K562 (cell line): ENCODE measurements around the gene TLE4. TPM values are rescaled to one million over a fixed set of nuclear protein-coding genes. Genes with fewer than 3 reads are reported as not detected.

Experiments used
- CHD7 ChIP-seq: fragments of 200-600 bp; sonication (generic); IDR thresholded peaks from one replicate; pipeline ENCODE4 v1.6.1; 2012; ENCODE audit warnings: mild to moderate bottlenecking, low read depth, low read length, inconsistent platforms
- FOSL1 ChIP-seq: fragments of 200-800 bp; sonication (Bioruptor generic); conservative IDR thresholded peaks from 2 replicates; pipeline ENCODE4 v1.6.1; 2016; ENCODE audit warnings: missing genetic modification characterization, missing compliant biosample characterization
- MAFK ChIP-seq: IDR thresholded peaks from 2 replicates; pipeline ENCODE4 v1.6.1; 2011; ENCODE audit warnings: low read length, improper control_type of control experiment
- SP2 ChIP-seq: IDR thresholded peaks from 2 replicates; pipeline ENCODE4 v1.6.1; 2011; ENCODE audit warnings: mild to moderate bottlenecking, low read depth, low read length, moderate library complexity; ENCODE audit not compliant: poor library complexity, severe bottlenecking; ENCODE audit errors: extremely low read depth
- ZNF146 ChIP-seq: IDR thresholded peaks from one replicate; pipeline ENCODE4 v1.6.1; 2018; ENCODE audit warnings: missing compliant biosample characterization; ENCODE audit not compliant: unreplicated experiment
- ZNF23 ChIP-seq: fragments of 250-450 bp; sonication (Bioruptor Pico); IDR thresholded peaks from 2 replicates; pipeline ENCODE4 v1.4.0; 2020; ENCODE audit warnings: mild to moderate bottlenecking
- ZNF75A ChIP-seq: fragments of 450-650 bp; formaldehyde crosslinking; IDR thresholded peaks from 2 replicates; pipeline ENCODE4 v1.4.0; 2020; ENCODE audit warnings: mild to moderate bottlenecking
- ZSCAN29 ChIP-seq: fragments of 450-650 bp; IDR thresholded peaks from 2 replicates; pipeline ENCODE4 v1.6.1; 2017
- polyA plus RNA-seq, 8 experiments: library from polyadenylated mRNA; depleted of rRNA in 4 of 8; stranded (reverse) in 5 of 8; unstranded in 3 of 8; fragments of >200 nt; fragmentation: Nextera tagmentation in 2 of 8; fragmentation: Illumina TruSeq in 1 of 8; extraction: Ambion mirVana in 2 of 8; extraction: Trizol in 1 of 8; gene quantifications; 2 replicates each; pipeline versions ENCODE4 v1.2.1 to v1.2.3, GENCODE V29; 2011 to 2014; ENCODE audit warnings: inconsistent platforms in 1 of 8, missing spikeins in 1 of 8
- total RNA-seq, 7 experiments: library from RNA; depleted of rRNA in 6 of 7; stranded (reverse); fragments of >200 nt in 6 of 7; fragmentation: Illumina TruSeq in 2 of 7; extraction: Trizol in 2 of 7; gene quantifications; 2 replicates each; pipeline versions ENCODE4 v1.2.1 to v1.2.3, GENCODE V29; 2011 to 2021; ENCODE audit warnings: low replicate concordance in 1 of 7
- TF ChIP-seq, protein P1 (sequence below), 3 experiments: fragments of 200-800 bp in 1 of 3; fragments of 250-450 bp in 1 of 3; fragments of 450-650 bp in 1 of 3; sonication (Bioruptor Pico) in 1 of 3; sonication (Bioruptor generic) in 1 of 3; formaldehyde crosslinking in 1 of 3; IDR thresholded peaks; 2 replicates each; pipeline versions ENCODE4 v1.6.1 to v1.8.0; 2016 to 2022; ENCODE audit warnings: mild to moderate bottlenecking in 2 of 3, missing genetic modification characterization in 2 of 3, missing compliant biosample characterization in 1 of 3, moderate library complexity in 1 of 3
- TF ChIP-seq, protein P2 (sequence below): fragments of 250-450 bp; sonication (Bioruptor Pico); IDR thresholded peaks from 2 replicates; pipeline ENCODE4 v1.4.0; 2020; ENCODE audit warnings: mild to moderate bottlenecking, moderate library complexity

Gene TLE4
- total and polyA plus RNA-seq, 9 of the 15 experiments (the other 6 are each of a cell fraction or from before 2014, with no cell fraction given) = 1.1 to 8.8 (median 5.7) TPM

GRCh38 chr9:79551586-79551985 lies 20.2 kb upstream of the TLE4 start (continued):
- TF ChIP-seq, protein P1, sequence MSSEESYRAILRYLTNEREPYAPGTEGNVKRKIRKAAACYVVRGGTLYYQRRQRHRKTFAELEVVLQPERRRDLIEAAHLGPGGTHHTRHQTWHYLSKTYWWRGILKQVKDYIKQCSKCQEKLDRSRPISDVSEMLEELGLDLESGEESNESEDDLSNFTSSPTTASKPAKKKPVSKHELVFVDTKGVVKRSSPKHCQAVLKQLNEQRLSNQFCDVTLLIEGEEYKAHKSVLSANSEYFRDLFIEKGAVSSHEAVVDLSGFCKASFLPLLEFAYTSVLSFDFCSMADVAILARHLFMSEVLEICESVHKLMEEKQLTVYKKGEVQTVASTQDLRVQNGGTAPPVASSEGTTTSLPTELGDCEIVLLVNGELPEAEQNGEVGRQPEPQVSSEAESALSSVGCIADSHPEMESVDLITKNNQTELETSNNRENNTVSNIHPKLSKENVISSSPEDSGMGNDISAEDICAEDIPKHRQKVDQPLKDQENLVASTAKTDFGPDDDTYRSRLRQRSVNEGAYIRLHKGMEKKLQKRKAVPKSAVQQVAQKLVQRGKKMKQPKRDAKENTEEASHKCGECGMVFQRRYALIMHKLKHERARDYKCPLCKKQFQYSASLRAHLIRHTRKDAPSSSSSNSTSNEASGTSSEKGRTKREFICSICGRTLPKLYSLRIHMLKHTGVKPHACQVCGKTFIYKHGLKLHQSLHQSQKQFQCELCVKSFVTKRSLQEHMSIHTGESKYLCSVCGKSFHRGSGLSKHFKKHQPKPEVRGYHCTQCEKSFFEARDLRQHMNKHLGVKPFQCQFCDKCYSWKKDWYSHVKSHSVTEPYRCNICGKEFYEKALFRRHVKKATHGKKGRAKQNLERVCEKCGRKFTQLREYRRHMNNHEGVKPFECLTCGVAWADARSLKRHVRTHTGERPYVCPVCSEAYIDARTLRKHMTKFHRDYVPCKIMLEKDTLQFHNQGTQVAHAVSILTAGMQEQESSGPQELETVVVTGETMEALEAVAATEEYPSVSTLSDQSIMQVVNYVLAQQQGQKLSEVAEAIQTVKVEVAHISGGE (CRISPR knock-in tag; IDR thresholded peaks at IDR 0.05) = no peak
- TF ChIP-seq FOSL1 = no peak
- no peak for TF ChIP-seq CHD7
- TF ChIP-seq ZSCAN29 = no peak
- TF ChIP-seq SP2 = no peak
- no peak for TF ChIP-seq ZNF146 (CRISPR knock-in tag)
- TF ChIP-seq, protein P2, sequence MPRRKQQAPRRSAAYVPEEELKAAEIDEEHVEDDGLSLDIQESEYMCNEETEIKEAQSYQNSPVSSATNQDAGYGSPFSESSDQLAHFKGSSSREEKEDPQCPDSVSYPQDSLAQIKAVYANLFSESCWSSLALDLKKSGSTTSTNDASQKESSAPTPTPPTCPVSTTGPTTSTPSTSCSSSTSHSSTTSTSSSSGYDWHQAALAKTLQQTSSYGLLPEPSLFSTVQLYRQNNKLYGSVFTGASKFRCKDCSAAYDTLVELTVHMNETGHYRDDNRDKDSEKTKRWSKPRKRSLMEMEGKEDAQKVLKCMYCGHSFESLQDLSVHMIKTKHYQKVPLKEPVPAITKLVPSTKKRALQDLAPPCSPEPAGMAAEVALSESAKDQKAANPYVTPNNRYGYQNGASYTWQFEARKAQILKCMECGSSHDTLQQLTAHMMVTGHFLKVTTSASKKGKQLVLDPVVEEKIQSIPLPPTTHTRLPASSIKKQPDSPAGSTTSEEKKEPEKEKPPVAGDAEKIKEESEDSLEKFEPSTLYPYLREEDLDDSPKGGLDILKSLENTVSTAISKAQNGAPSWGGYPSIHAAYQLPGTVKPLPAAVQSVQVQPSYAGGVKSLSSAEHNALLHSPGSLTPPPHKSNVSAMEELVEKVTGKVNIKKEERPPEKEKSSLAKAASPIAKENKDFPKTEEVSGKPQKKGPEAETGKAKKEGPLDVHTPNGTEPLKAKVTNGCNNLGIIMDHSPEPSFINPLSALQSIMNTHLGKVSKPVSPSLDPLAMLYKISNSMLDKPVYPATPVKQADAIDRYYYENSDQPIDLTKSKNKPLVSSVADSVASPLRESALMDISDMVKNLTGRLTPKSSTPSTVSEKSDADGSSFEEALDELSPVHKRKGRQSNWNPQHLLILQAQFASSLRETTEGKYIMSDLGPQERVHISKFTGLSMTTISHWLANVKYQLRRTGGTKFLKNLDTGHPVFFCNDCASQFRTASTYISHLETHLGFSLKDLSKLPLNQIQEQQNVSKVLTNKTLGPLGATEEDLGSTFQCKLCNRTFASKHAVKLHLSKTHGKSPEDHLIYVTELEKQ = no peak
- no peak for TF ChIP-seq ZNF75A (CRISPR knock-in tag)
- TF ChIP-seq MAFK = no peak
- TF ChIP-seq ZNF23 = no peak
